ENCODE measurements around the gene ARID1B. TPM values are rescaled to one million over a fixed set of nuclear protein-coding genes. Genes with fewer than 3 reads are reported as not detected.

The ARID1B gene
- total and polyA plus RNA-seq, 10 of the 15 experiments (the other 5 are each of a cell fraction or from before 2014, with no cell fraction given), result 24.7 to 133 (median 54.6) TPM

GRCh38 chr6:157255079-157255478 lies 477.9 kb downstream of the ARID1B start:
- intact Hi-C loops (cut with micrococcal nuclease; ENCODE audit: unreplicated experiment), result no loop called here
- H3K4me3 ChIP-seq, result no peak overlapping the region
- no peaks in the 10 kb centered on the region for H3K36me3 ChIP-seq (ENCODE audit: control insufficient read depth in 2 of 2, insufficient read depth in 2 of 2, low read length in 1 of 2)
- no peak overlapping the region for H2AFZ ChIP-seq (ENCODE audit: control insufficient read depth, low read depth, low read length)
- H3K27me3 ChIP-seq (replicated peaks in 1 of 2; ENCODE audit: control insufficient read depth in 2 of 2, insufficient read depth in 2 of 2, low read length in 1 of 2), result peaks cover 1 to 4% of the 10 kb centered on the region in 2 experiments; a peak in 2 of 4 replicates
- SMC1A ChIA-PET (ENCODE audit: uncharacterized antibody, unreplicated experiment), result no interaction called here
- no peak overlapping the region for H3K4me2 ChIP-seq (ENCODE audit: control insufficient read depth, insufficient read depth)
- 33% methylated on average over 3 of the region's 3 CpGs for WGBS (ENCODE audit: insufficient coverage, insufficient replicate concordance, low lambda C conversion rate, missing lambda C conversion rate)
- CTCF ChIA-PET, result no interaction called here
- BruUV-seq (replicated peaks), result no TSS peak
- no peaks in the 10 kb centered on the region for H3K79me2 ChIP-seq (ENCODE audit: control insufficient read depth, insufficient read depth, low read length)
- H4K20me1 ChIP-seq (ENCODE audit: control insufficient read depth, insufficient read depth), result no peaks in the 10 kb centered on the region
- no peak overlapping the region for H3K9ac ChIP-seq (ENCODE audit: control insufficient read depth, insufficient read depth, low read length)
- no peak overlapping the region for H3K27ac ChIP-seq (ENCODE audit: control insufficient read depth, insufficient read depth)
- POLR2A ChIA-PET, result no interaction called here
- ATAC-seq, result no peak
- in situ Hi-C loops (cut with MboI), result no loop called here
- RAD21 ChIA-PET (ENCODE audit: unreplicated experiment), result no interaction called here
- no peak for DNase-seq (ENCODE audit: low read depth, low spot score)
- H3K4me1 ChIP-seq (ENCODE audit: control insufficient read depth, insufficient read depth, low read length), result no peaks in the 10 kb centered on the region
- no peak for FAIRE-seq
- H3K9me3 ChIP-seq (replicated peaks; ENCODE audit: control insufficient read depth, insufficient read depth, low read length), result no peaks in the 10 kb centered on the region
- TF ChIP-seq HDAC2 (IDR thresholded peaks at IDR 0.05) (no peak), CEBPZ (IDR thresholded peaks at IDR 0.05; ENCODE audit: low read depth, low read length) (no peak), ZBTB40 (IDR thresholded peaks at IDR 0.05; ENCODE audit: borderline replicate concordance) (no peak), EED (IDR thresholded peaks at IDR 0.05; ENCODE audit: low read depth) (no peak), MLLT1 (IDR thresholded peaks at IDR 0.05) (no peak), CBFB (IDR thresholded peaks at IDR 0.05; ENCODE audit: low read depth) (no peak), ZBED1 (IDR thresholded peaks at IDR 0.05; ENCODE audit: borderline replicate concordance) (no peak), NR2C2 (IDR thresholded peaks at IDR 0.05; ENCODE audit: borderline replicate concordance, control insufficient read depth, insufficient read length, low read depth) (no peak), YY1 (IDR thresholded peaks at IDR 0.05; ENCODE audit: low read depth, low read length) (no peak), CREM (IDR thresholded peaks at IDR 0.05; ENCODE audit: low read depth) (no peak), NBN (IDR thresholded peaks at IDR 0.05) (no peak), IRF5 (IDR thresholded peaks at IDR 0.05; ENCODE audit: borderline replicate concordance) (no peak), SP1 (IDR thresholded peaks at IDR 0.05; ENCODE audit: low read depth, low read length) (no peak), E2F4 (IDR thresholded peaks at IDR 0.05; ENCODE audit: low read depth, low read length) (no peak), FOXK2 (IDR thresholded peaks at IDR 0.05) (no peak), RBBP5 (conservative IDR thresholded peaks at IDR 0.05) (no peak)

Data from GM12878 (cell line).